Liver (tissue), 9 donors: ENCODE results near the gene CCDC102B. TPM values are rescaled to one million over a fixed set of nuclear protein-coding genes. Genes with fewer than 3 reads are reported as not detected.

Source experiments
- DNase-seq: peaks from one replicate; pipeline ENCODE4 v3.0.0-alpha.2; 2017; ENCODE audit warnings: low spot score
- H3K27ac ChIP-seq, 2 donors: one replicate each; pipeline ENCODE4 v1.7.0; 2013; ENCODE audit warnings: inconsistent platforms in 2 of 2, low read length in 2 of 2, control low read depth in 1 of 2, low read depth in 1 of 2, mild to moderate bottlenecking in 1 of 2
- H3K27me3 ChIP-seq, 4 donors: one replicate each; pipeline versions ENCODE4 v1.6.1 to v1.7.0; 2013; ENCODE audit warnings: low read length in 3 of 4, inconsistent platforms in 1 of 4, mild to moderate bottlenecking in 1 of 4, moderate library complexity in 1 of 4; ENCODE audit not compliant: control insufficient read depth in 4 of 4, insufficient read depth in 4 of 4
- H3K36me3 ChIP-seq, 4 donors: one replicate each; pipeline versions ENCODE4 v1.6.1 to v1.7.0; 2013; ENCODE audit warnings: low read length in 3 of 4, mild to moderate bottlenecking in 3 of 4, low read depth in 1 of 4, moderate library complexity in 1 of 4; ENCODE audit not compliant: control insufficient read depth in 4 of 4, insufficient read depth in 3 of 4
- H3K4me1 ChIP-seq, 4 donors: one replicate each; pipeline versions ENCODE4 v1.6.1 to v1.7.0; 2013; ENCODE audit warnings: low read length in 3 of 4, mild to moderate bottlenecking in 3 of 4, moderate library complexity in 1 of 4; ENCODE audit not compliant: control insufficient read depth in 4 of 4, insufficient read depth in 4 of 4
- H3K4me3 ChIP-seq, 3 donors: one replicate each; pipeline versions ENCODE4 v1.6.1 to v1.7.0; 2013; ENCODE audit warnings: low read length in 3 of 3, control low read depth in 1 of 3, low read depth in 1 of 3, mild to moderate bottlenecking in 1 of 3
- H3K9ac ChIP-seq, 2 donors: one replicate each; pipeline ENCODE4 v1.7.0; 2013; ENCODE audit warnings: low read length in 2 of 2, mild to moderate bottlenecking in 2 of 2, moderate library complexity in 2 of 2, control low read depth in 1 of 2, low read depth in 1 of 2
- H3K9me3 ChIP-seq, 4 donors: one replicate each; pipeline versions ENCODE4 v1.6.1 to v1.7.0; 2013; ENCODE audit warnings: low read length in 3 of 4; ENCODE audit not compliant: control insufficient read depth in 4 of 4
- EGR1 ChIP-seq, 2 donors: IDR thresholded peaks; 2 replicates each; pipeline ENCODE4 v1.6.1; 2016 to 2018; ENCODE audit warnings: antibody characterized with exemption in 2 of 2, low read depth in 2 of 2
- FOXA1 ChIP-seq: IDR thresholded peaks from 2 replicates; pipeline ENCODE4 v1.6.1; 2016; ENCODE audit warnings: antibody characterized with exemption
- FOXA2 ChIP-seq: IDR thresholded peaks from 2 replicates; pipeline ENCODE4 v1.6.1; 2016; ENCODE audit warnings: antibody characterized with exemption
- GABPA ChIP-seq, 2 donors: IDR thresholded peaks in 1 of 2; conservative IDR thresholded peaks in 1 of 2; 2 replicates each; pipeline ENCODE4 v1.6.1; 2016; ENCODE audit warnings: antibody characterized with exemption in 2 of 2, mild to moderate bottlenecking in 1 of 2, moderate library complexity in 1 of 2
- HNF4A ChIP-seq, 2 donors: conservative IDR thresholded peaks; 2 replicates each; pipeline ENCODE4 v1.6.1; 2016; ENCODE audit warnings: antibody characterized with exemption in 2 of 2, mild to moderate bottlenecking in 2 of 2
- HNF4G ChIP-seq: IDR thresholded peaks from 2 replicates; pipeline ENCODE4 v1.6.1; 2016; ENCODE audit warnings: antibody characterized with exemption
- JUND ChIP-seq, 2 donors: IDR thresholded peaks; 2 replicates each; pipeline ENCODE4 v1.6.1; 2016; ENCODE audit warnings: antibody characterized with exemption in 2 of 2
- NR2F2 ChIP-seq: IDR thresholded peaks from 2 replicates; pipeline ENCODE4 v1.6.1; 2016; ENCODE audit warnings: antibody characterized with exemption
- RAD21 ChIP-seq, 2 donors: IDR thresholded peaks; 2 replicates each; pipeline ENCODE4 v1.6.1; 2016; ENCODE audit warnings: antibody characterized with exemption in 2 of 2, mild to moderate bottlenecking in 2 of 2
- RXRA ChIP-seq, 2 donors: IDR thresholded peaks; 2 replicates each; pipeline ENCODE4 v1.6.1; 2017 to 2018; ENCODE audit warnings: antibody characterized with exemption in 2 of 2, mild to moderate bottlenecking in 1 of 2
- SP1 ChIP-seq: IDR thresholded peaks from 2 replicates; pipeline ENCODE4 v1.6.1; 2018; ENCODE audit warnings: antibody characterized with exemption, mild to moderate bottlenecking
- TAF1 ChIP-seq: conservative IDR thresholded peaks from 2 replicates; pipeline ENCODE4 v1.6.1; 2016; ENCODE audit warnings: antibody characterized with exemption, mild to moderate bottlenecking
- YY1 ChIP-seq: IDR thresholded peaks from 2 replicates; pipeline ENCODE4 v1.6.1; 2016; ENCODE audit warnings: antibody characterized with exemption, mild to moderate bottlenecking
- WGBS: extraction: QIAGEN DNeasy Blood & Tissue Kit; methylation state at CpG from one replicate; pipeline ENCODE4 v1.1.7; 2013; 5-methylcytosine and 5-hydroxymethylcytosine counted together
- polyA plus RNA-seq, 2 donors: library from polyadenylated mRNA; stranded (reverse) in 1 of 2; unstranded in 1 of 2; fragments of 200-250 nt in 1 of 2; fragments of >200 nt in 1 of 2; fragmentation: Nextera tagmentation in 1 of 2; extraction: Ambion mirVana in 1 of 2; gene quantifications; one replicate each; pipeline versions ENCODE4 v1.2.1 to v1.2.3, GENCODE V29; 2013 to 2015
- total RNA-seq, 2 donors: library from RNA; depleted of rRNA; stranded (reverse); fragments of >200 nt; gene quantifications; one replicate each; pipeline ENCODE4 v1.2.3, GENCODE V29; 2014
- TF ChIP-seq, protein P1 (sequence below): IDR thresholded peaks from 2 replicates; pipeline ENCODE4 v1.6.1; 2016; ENCODE audit warnings: antibody characterized with exemption
- TF ChIP-seq, protein P2 (sequence below): fragments of 150-350 bp; IDR thresholded peaks from 2 replicates; pipeline ENCODE4 v1.5.1; 2017; ENCODE audit warnings: improper control_type of control experiment, low read depth, low read length; ENCODE audit not compliant: missing input control
- TF ChIP-seq, protein P3 (sequence below): IDR thresholded peaks from 2 replicates; pipeline ENCODE4 v1.6.1; 2016; ENCODE audit warnings: antibody characterized with exemption, mild to moderate bottlenecking
- TF ChIP-seq, protein P4 (sequence below): IDR thresholded peaks from 2 replicates; pipeline ENCODE4 v1.6.1; 2016; ENCODE audit warnings: antibody characterized with exemption
- TF ChIP-seq, protein P5 (sequence below): IDR thresholded peaks from 2 replicates; pipeline ENCODE4 v1.6.1; 2016; ENCODE audit warnings: antibody characterized with exemption
- donor health status: healthy.
- donor health status: healthy.
- donor health status: healthy.
- donor health status: healthy.
- donor health status: healthy.

CCDC102B gene
- total and polyA plus RNA-seq, 4 donors = 0.54 to 4.5 (median 1.4) TPM

DNA sequence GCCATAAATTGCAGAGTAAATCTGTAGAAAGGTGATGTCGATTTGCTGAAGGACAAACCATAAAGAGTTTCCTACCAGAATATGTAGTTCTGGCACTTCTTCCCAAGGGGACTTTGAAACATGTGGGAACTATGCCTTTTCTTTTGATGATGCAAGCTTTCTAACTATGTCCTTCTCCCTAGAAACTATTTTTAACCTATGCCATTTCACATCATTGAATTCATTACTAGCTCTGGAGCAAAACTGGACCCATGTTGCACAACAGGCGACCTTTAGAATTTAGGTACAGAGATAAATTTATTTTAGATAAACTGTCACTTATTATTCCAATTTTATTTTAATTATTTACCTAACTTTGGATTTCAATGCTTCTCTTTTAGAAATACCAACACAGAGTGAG lies 186.5 kb downstream of the CCDC102B start:
- Histone ChIP-seq H3K4me3 (peak overlapping the region in 1 of 3 donors; percentile 29), H3K9ac (no peak overlapping the region), H3K36me3 (no peaks in the 10 kb centered on the region), H3K27me3 (no peaks in the 10 kb centered on the region), H3K9me3 (no peaks in the 10 kb centered on the region), H3K4me1 (peaks cover 0 to 20% (median 14%) of the 10 kb centered on the region in 4 donors), H3K27ac (peak overlapping the region in 1 of 2 donors; percentile 49)
- 32% methylated on average over 2 of the region's 2 CpGs for WGBS
- TF ChIP-seq, protein P1, sequence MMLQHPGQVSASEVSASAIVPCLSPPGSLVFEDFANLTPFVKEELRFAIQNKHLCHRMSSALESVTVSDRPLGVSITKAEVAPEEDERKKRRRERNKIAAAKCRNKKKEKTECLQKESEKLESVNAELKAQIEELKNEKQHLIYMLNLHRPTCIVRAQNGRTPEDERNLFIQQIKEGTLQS = peak; percentile 97
- no peak for TF ChIP-seq EGR1 (IDR thresholded peaks at IDR 0.05; ENCODE audit: low read depth in 2 of 2)
- no peak for TF ChIP-seq GABPA (IDR thresholded peaks at IDR 0.05 in 1 of 2, conservative IDR thresholded peaks at IDR 0.05 in 1 of 2)
- TF ChIP-seq NR2F2 = peak; percentile 32
- TF ChIP-seq FOXA2 = no peak
- TF ChIP-seq, protein P2, sequence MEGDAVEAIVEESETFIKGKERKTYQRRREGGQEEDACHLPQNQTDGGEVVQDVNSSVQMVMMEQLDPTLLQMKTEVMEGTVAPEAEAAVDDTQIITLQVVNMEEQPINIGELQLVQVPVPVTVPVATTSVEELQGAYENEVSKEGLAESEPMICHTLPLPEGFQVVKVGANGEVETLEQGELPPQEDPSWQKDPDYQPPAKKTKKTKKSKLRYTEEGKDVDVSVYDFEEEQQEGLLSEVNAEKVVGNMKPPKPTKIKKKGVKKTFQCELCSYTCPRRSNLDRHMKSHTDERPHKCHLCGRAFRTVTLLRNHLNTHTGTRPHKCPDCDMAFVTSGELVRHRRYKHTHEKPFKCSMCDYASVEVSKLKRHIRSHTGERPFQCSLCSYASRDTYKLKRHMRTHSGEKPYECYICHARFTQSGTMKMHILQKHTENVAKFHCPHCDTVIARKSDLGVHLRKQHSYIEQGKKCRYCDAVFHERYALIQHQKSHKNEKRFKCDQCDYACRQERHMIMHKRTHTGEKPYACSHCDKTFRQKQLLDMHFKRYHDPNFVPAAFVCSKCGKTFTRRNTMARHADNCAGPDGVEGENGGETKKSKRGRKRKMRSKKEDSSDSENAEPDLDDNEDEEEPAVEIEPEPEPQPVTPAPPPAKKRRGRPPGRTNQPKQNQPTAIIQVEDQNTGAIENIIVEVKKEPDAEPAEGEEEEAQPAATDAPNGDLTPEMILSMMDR = no peak
- TF ChIP-seq JUND (IDR thresholded peaks at IDR 0.05) = peak; percentile 57 to 93
- peak; percentile 36 for TF ChIP-seq TAF1
- TF ChIP-seq YY1 = peak; percentile 65
- peak; percentile 99 to 100 for TF ChIP-seq HNF4A (conservative IDR thresholded peaks at IDR 0.05)
- peak; percentile 61 to 64 for TF ChIP-seq RAD21 (IDR thresholded peaks at IDR 0.05)
- TF ChIP-seq, protein P3, sequence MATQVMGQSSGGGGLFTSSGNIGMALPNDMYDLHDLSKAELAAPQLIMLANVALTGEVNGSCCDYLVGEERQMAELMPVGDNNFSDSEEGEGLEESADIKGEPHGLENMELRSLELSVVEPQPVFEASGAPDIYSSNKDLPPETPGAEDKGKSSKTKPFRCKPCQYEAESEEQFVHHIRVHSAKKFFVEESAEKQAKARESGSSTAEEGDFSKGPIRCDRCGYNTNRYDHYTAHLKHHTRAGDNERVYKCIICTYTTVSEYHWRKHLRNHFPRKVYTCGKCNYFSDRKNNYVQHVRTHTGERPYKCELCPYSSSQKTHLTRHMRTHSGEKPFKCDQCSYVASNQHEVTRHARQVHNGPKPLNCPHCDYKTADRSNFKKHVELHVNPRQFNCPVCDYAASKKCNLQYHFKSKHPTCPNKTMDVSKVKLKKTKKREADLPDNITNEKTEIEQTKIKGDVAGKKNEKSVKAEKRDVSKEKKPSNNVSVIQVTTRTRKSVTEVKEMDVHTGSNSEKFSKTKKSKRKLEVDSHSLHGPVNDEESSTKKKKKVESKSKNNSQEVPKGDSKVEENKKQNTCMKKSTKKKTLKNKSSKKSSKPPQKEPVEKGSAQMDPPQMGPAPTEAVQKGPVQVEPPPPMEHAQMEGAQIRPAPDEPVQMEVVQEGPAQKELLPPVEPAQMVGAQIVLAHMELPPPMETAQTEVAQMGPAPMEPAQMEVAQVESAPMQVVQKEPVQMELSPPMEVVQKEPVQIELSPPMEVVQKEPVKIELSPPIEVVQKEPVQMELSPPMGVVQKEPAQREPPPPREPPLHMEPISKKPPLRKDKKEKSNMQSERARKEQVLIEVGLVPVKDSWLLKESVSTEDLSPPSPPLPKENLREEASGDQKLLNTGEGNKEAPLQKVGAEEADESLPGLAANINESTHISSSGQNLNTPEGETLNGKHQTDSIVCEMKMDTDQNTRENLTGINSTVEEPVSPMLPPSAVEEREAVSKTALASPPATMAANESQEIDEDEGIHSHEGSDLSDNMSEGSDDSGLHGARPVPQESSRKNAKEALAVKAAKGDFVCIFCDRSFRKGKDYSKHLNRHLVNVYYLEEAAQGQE = peak; percentile 61
- peak; percentile 42 for TF ChIP-seq FOXA1
- TF ChIP-seq, protein P4, sequence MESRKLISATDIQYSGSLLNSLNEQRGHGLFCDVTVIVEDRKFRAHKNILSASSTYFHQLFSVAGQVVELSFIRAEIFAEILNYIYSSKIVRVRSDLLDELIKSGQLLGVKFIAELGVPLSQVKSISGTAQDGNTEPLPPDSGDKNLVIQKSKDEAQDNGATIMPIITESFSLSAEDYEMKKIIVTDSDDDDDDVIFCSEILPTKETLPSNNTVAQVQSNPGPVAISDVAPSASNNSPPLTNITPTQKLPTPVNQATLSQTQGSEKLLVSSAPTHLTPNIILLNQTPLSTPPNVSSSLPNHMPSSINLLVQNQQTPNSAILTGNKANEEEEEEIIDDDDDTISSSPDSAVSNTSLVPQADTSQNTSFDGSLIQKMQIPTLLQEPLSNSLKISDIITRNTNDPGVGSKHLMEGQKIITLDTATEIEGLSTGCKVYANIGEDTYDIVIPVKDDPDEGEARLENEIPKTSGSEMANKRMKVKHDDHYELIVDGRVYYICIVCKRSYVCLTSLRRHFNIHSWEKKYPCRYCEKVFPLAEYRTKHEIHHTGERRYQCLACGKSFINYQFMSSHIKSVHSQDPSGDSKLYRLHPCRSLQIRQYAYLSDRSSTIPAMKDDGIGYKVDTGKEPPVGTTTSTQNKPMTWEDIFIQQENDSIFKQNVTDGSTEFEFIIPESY = peak; percentile 83
- peak; percentile 56 to 83 for TF ChIP-seq RXRA (IDR thresholded peaks at IDR 0.05)
- peak; percentile 95 for TF ChIP-seq HNF4G
- TF ChIP-seq, protein P5, sequence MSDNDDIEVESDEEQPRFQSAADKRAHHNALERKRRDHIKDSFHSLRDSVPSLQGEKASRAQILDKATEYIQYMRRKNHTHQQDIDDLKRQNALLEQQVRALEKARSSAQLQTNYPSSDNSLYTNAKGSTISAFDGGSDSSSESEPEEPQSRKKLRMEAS = peak; percentile 59
- peak; percentile 86 for TF ChIP-seq SP1
- DNase-seq = no peak
